GM19043 (cell line): ENCODE data around the gene POTEC.
"Not testable (repeated sequence)": the region's sequence is repeated elsewhere in the genome, so short reads cannot be mapped to it uniquely, and the experiment has no call there.

Source experiments
- ATAC-seq: cut with Tn5 transposase; IDR thresholded peaks from one replicate; pipeline ENCODE4 v1.9.1; 2021; ENCODE audit warnings: low read depth; ENCODE audit not compliant: unreplicated experiment

Gene POTEC

GRCh38 chr18:14543446-14543964 lies at the start of gene POTEC:
Gene POTEC, minus strand, starts transcription at chr18:14543600. Its CDS starts 454 bp downstream, at chr18:14543146.
- ATAC-seq, result not testable (repeated sequence)

DNA sequence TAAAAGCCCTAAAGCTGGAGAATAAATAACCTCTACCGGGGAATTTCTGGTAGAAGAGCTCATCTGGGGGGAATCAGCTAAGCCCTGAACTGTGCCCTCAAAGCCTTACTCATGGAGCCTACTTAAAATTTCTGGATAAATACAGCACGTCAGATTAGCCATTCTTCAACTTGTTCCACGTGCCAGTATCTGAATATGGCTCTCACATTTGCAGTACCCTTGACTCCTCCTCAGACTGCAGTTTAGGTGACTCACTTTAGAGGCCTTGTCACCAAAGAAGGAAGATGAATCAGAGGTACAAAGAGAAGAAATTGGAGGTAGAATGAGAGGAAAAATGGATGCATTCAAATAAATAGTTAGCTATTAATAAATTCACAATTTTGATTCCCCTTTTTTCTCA lies 34.6 kb upstream of the POTEC start:
- ATAC-seq, result no peak

GRCh38 chr18:14559502-14559901 lies 16.1 kb upstream of the POTEC start:
- ATAC-seq, result not testable (repeated sequence)

DNA sequence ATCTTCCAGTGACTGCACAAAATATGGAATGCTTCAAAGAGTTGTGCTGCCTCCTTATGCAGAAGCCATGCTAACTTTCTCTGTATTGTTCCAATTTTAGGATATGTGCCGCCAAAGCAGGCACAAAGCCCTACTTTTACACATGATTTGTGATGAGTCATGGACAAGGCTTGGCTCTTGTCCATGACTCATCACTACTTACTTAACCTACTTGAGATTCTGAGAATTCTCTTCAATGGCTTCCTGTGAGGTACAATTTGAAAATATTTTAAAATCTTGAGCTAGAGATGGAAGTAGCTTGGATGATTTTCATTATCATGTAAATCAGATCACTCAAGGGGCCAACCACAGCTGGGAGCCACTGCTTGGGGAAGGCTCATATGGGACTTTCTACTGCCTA lies 11.7 kb downstream of the POTEC start:
- not testable (repeated sequence) for ATAC-seq

DNA sequence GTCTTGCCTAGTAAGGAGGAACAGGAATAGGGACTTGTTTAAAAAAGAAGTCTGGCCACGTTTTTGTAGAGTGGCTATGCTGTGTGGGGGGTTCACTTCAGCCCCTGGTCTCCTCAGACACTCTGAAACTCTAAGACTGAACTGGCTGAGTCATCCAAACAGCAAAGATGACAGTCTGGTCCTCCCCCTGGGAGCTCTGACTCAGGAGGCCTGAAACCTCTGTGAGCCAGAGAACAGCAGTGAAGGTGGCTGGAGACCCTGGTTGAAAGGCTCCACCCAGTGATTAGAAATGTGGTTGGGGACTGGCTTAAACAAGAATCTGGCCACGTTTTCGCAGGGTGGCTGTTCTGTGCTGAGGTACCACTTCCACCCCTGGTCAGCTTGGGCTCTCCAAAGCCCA lies 32.7 kb downstream of the POTEC start:
- ATAC-seq, result not testable (repeated sequence)

GRCh38 chr18:14503691-14504090 lies 39.7 kb downstream of the POTEC start:
- ATAC-seq, result not testable (repeated sequence)

DNA sequence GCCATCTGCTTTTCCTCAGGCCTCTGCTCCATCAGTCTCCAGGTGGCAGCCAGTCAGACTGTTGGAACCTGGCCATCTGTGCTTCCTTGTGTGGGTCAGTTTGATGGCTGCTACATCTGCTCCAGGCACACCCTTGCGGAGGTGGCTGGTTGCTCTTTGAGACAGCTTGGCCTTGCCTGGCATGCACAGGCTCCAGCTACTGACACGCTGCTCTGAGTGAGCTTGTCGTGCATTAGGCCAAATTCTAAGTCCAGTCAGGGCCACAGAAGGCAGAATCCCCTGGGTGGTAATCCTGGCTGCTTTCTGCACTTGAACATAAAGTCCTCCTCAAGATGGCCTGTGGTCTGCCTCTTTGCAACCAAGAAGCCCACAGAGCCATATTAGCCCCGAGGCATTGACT lies 41.5 kb downstream of the POTEC start:
- not testable (repeated sequence) for ATAC-seq

- ATAC-seq, result not testable (repeated sequence)
Measured at GRCh38 chr18:14489256-14490014, 54.0 kb downstream of the POTEC start.

GRCh38 chr18:14488789-14489188 lies 54.6 kb downstream of the POTEC start:
- not testable (repeated sequence) for ATAC-seq

- not testable (repeated sequence) for ATAC-seq
Measured at GRCh38 chr18:14486926-14487580, 56.3 kb downstream of the POTEC start.

GRCh38 chr18:14479076-14479475 lies 64.3 kb downstream of the POTEC start:
- ATAC-seq, result not testable (repeated sequence)

DNA sequence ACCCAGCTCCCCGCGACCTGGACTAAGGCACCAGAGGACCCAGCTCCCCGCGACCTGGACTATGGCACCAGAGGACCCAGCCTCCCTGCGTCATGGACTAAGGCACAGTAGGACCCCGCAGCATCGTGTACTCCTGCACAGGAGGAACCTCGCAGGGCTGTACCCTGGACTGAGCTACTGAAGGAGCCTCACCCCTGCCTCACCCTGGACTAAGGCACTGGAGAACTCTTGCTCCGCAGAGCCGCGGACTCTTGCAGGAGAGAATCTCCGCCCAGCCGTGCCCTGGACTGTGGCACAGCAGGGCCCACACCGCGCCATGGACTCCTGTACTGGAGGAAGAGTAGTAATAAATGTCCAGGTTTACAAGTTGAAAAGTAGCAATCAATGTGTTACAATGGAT lies 67.9 kb downstream of the POTEC start:
- ATAC-seq, result not testable (repeated sequence)

DNA sequence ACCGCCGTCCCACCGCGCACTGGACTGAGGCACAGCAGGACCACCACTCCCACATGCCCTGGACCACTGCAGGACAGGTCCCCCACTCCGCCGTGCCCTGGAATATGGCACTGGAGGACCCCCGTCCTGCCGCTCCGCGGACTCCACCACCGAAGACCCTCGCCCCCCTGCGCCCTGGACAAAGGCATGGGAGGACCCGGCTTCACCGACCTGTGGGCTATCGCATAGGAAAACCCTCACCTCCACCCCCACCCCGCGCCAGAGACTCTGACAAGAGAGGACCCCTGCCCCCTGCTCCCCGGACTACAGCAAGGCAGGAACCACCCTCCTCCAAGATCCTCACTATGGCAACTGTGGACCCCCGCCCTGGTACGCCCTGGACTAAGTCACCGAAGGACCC lies 68.6 kb downstream of the POTEC start:
- not testable (repeated sequence) for ATAC-seq

- not testable (repeated sequence) for ATAC-seq
Measured at GRCh38 chr18:14474007-14474720, 69.2 kb downstream of the POTEC start.

DNA sequence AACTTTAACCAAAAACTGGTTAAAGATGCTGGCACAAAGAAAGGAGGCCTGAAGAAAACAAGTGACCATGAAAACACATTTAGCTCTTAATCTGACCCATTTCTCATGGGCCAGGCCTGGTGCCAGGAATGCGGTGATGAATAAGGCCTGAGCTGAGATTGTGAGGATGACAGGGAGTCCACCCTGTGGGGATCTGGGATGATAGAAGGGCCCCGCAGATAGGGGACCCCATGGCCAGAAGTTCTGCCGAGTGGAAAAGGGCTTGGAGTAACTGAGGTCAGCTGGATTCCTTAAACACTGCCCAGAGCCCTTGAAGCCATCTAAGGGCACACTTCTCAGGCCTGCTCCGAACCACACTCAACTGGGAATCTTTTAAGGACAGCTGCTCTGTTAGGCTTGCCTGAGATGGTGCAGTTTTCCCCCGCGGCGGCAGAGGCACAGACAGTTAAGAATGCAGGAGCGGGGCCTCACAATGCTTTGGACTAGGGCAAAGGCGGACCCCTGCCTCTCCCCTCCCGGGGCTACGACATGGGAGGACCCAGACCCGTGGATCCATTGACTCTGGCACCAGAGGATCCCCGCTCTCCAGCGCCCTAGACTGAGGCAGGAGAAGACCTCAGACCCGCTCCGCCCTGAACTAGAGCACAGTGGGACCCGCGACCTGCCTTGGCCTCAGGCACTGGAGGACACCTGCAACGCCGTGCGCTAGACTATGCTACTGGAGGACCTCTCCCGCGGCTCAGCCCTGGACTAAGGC lies 70.0 kb downstream of the POTEC start:
- not testable (repeated sequence) for ATAC-seq

DNA sequence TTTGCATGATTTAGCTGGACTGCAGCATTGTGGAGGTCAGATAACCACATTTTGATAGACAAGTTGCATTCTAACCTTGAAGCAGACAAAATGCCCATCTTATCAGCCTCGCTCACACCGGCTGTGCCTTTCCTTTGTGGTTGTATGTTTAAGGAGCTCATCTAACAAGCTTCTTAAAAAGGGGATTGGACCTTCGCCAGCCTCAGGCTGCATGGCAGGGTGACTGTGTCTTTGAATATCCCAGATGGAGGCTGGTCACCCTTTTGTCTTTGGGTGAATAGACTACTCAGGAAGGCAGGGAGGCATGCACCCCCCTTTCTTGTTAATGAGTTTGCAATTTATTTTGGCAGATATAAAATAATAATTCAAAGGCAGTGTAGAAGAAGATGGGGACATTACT lies 72.1 kb downstream of the POTEC start:
- ATAC-seq, result not testable (repeated sequence)

- ATAC-seq, result not testable (repeated sequence)
Measured at GRCh38 chr18:14470446-14470845, 73.0 kb downstream of the POTEC start.

- ATAC-seq, result not testable (repeated sequence)
Measured at GRCh38 chr18:14470046-14470445, 73.4 kb downstream of the POTEC start.

GRCh38 chr18:14465989-14466388 lies 77.4 kb downstream of the POTEC start:
- ATAC-seq, result not testable (repeated sequence)
